Stimulated activated CD8-positive, alpha-beta memory T cell treated with anti-CD3 and anti-CD28 coated beads, Interleukin-7, amount 100 ng/mL, for 1 hour (primary cell): ENCODE results near the gene LNX2.
A peak's percentile ranks its signal among the peaks of the same experiment; 100 is the strongest.

ENCODE experiments used
- DNase-seq, 2 donors: peaks; one replicate each; pipeline ENCODE4 v3.0.0-alpha.2; 2020; ENCODE audit warnings: low read depth in 2 of 2

LNX2 gene

GRCh38 chr13:27620377-27621115 lies at the start of gene LNX2:
Gene LNX2 (minus strand): TSS chr13:27620529. CDS start chr13:27581703, 38,826 bp downstream.
- peak; percentile 94 to 96 for DNase-seq

- DNase-seq, result no peak
These were observed 47.6 kb upstream of the LNX2 start for GRCh38 chr13:27667946-27668345.

- DNase-seq, result no peak
These were observed 46.6 kb upstream of the LNX2 start for GRCh38 chr13:27666951-27667350.

GRCh38 chr13:27665761-27666160 lies 45.4 kb upstream of the LNX2 start:
- no peak for DNase-seq

DNA sequence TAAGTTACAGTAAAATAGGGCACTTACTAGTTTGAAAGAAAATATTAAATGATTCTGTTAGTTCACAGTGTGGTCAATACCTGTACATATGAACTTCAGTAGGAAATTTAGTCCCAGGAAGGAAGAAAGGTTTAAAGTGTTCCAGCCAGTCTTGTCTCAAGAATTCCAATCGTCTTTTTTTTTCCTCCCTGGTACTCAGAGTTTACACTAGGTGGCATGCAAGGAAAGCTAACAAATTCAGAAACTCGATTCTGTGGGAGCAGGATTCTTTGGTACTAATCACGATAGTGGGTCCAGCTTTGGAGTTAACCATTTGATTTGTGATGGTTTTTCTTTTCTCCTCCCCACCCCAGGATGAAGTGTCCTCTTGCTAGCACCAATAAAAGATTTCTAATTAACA lies 45.0 kb upstream of the LNX2 start:
- no peak for DNase-seq

GRCh38 chr13:27663947-27664346 lies 43.6 kb upstream of the LNX2 start:
- no peak for DNase-seq

DNA sequence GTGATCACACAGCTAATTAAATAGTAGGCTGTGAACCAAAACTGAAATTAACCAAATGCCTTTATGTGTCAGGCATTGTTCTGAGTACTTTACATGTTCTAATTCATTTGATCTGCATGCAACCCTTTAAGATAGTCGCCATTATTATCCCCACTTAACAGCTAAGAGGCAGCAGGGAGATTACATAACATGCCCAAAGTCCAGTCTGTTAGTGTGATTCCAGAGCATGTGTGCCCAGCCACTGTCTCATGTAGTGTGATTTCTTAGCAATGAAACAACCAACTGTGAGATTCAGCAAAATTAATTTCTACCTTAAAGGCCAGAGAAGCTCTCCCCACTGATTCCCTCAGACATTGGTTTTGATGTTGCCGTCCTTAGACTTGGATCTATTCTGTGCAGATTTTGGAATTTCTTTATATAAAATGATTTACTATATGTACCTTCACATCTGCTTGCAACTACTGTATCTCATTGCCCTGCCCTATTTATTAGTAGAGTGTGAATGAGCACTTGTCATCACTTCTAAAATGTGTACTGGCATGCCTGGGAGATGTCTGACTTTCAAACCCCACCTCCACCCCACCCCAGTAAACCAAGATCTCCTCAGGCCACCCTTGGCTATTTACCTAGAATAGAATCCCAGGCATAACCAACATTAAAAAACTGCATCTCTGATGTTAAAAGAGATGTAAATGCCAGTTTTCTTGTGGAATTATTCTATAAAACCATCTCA lies 42.6 kb upstream of the LNX2 start:
- DNase-seq, result no peak

DNA sequence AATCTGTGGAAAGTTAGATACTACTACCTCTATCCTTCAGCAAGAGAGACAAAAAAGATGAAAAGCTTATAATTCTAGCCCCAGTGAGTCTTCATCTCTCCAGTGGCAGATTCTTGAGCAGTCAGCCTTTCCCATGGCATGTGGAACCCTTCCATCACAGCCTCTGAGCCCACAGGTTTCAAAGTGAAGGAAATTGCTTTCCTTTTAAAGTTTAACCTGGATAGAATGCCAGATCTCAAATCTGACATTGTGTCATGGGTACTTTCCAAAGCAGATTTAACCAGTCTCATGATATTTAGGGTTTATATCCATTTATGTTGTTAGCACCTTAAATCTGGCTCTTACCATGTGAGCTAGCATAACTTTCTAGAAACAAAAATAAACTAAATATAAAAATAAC lies 40.7 kb upstream of the LNX2 start:
- DNase-seq, result no peak

DNA sequence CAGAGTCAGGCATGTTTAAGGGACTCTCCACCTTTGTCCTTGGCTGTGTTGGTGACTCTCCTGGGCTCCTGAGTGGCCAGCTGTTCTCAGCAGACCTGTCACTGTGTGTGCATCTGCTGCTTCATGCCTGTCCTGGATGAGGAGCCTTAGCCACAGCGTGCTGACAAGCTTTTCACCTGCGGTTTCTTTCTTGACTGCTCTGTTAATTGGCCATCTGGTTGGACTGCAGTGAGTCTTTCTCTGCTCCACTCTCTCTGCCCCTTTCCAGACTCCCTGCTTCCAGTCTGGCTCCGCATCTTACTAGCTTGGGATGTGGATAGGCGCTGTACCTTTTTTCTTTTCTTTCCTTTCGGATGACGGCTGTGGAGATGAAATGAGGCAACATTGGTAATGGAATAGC lies 40.2 kb upstream of the LNX2 start:
- no peak for DNase-seq

DNA sequence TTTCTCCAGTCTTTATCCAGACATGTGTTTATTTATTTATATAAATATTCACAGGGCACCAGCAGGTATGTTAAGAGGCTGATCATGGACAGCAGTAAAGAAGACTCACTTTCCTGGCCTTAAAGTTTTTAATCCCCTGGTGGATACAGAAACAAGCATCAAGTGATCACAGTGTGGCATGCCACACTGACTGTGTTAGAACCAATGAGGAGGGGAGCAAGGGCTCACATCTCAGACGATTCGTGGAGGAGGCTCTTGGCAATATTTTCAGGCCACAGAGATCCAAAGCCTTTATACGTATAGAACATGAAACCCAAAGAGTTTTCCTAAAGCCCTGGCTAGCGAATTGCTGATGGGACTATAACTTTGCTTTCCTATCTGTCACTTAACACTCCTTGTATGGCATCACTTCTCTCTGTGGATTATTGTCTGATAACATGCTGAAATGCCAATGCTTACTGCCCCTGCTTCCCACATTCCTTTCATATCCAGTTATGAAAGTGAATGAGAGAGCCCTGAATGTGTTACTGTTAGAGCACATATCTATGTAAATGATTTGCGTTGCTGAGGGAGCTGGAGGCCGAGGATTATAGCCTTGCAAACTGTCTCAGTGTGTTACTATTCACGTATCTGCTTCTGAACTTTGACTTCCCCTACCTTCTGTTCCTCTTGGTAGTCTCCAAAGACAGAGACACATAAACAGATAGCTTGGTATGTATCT lies 39.0 kb upstream of the LNX2 start:
- no peak for DNase-seq

- DNase-seq, result no peak
These were observed 38.2 kb upstream of the LNX2 start for GRCh38 chr13:27658546-27658945.

DNA sequence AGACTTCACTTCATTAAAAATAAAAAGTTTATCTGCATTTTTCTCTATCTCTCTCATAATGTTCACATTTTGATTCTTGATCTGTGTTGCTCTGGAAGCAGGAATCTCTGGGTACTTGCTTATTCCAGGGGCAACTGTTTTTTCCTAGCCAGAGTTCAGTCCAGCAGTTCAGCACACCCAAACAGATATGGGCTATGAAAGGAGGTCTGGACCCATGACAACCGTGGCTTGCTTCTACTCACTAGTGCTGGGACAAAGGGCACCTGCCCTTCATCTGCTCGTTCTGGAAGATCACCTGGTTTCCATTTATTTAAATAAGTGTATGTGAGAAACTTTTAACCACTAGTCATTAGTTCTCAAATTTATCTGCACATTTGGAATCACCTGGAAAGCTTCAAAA lies 37.4 kb upstream of the LNX2 start:
- DNase-seq, result no peak

DNA sequence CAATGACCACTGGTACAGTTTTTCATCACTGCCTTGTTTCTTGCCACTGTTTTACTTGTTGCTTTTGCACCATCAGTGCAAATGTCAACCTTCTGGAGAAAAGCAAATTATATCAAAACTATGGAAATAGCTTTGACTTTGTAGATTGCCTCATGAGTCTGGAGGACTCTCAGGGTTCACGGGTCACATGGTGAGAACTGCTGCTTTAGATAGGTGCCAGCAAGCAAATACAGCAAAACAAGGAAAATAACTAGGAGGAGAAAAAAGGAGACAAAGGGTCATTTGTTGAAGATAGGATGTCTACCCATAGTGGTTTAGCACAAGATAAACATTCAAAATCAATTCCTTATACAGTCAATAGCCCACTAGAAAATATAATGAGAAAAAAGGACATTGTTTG lies 34.5 kb upstream of the LNX2 start:
- no peak for DNase-seq

DNA sequence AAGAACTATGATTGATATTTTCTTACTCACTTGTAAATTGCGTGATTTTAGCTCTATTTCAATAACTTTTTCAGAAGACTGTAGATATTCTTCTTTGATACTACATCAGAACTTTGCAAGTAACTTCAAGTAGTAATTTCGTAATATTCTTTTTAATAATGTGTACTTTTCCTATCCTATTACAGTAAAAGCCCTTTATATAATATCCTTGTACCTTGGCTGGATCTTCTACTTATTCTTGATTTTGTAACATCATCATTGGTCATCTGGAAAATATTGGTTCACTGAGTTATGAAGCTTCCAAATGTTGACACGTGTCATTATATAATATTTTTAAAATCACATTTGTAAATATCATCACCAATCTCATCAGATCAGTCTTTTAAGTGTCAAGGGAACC lies 33.7 kb upstream of the LNX2 start:
- no peak for DNase-seq

DNA sequence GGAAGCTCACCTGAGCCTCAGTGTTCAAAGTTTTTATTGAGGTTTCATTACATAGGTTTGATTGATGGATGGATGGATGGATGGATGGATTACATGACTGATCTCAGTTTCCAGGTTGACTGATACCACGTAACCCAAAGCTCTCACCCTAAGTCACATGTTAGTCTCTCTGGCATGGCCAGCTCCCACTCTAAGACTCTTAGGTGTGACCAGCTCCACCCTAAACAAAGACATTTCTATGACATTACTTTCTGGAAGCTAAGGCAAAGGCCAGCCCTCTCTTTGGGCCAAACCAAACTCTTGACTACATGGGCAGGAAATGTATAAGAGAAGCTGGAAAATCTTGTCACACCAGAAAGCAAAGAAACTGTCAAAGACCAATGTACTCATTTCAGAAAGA lies 30.0 kb upstream of the LNX2 start:
- DNase-seq, result no peak

GRCh38 chr13:27644302-27644701 lies 24.0 kb upstream of the LNX2 start:
- DNase-seq, result no peak

- no peak for DNase-seq
These were observed 23.2 kb upstream of the LNX2 start for GRCh38 chr13:27643334-27644132.

DNA sequence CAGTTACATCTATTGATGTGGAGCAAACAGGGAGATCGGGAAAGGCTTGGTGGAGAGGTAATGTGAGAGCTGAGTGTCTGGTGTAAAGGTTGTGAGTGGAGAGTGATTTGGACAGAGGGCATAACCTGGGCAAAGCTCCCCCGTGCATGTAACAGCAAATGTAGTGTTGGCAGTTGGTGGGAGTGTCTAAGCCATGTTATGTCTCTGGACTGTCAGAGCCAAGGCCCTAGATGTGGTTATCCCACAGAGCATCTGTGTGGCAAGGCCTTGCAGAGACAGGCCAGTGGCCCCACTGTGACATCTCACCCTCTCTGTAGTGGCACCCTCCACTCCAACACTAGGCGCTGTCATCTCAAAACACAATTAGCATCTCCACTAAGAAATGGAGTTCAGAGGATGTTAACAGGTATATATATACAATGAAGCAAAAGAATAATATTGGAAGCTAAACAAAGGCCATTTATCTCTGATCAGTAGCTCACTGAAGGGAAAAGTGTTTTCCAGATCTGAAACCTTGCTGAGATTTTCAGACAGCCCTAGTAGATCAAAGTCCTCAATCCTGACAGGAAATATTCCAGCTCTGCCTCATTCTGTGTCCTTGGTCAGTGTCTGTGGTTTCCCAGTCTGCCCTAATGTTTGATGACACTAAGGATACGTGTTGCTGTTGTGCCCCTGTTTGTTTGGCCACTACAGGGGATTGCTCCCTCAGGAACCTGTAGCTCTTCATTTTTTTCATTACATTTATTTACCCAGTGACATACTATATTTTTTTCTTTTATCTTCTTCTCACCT lies 21.6 kb upstream of the LNX2 start:
- no peak for DNase-seq

GRCh38 chr13:27639186-27639585 lies 18.9 kb upstream of the LNX2 start:
- DNase-seq, result no peak

DNA sequence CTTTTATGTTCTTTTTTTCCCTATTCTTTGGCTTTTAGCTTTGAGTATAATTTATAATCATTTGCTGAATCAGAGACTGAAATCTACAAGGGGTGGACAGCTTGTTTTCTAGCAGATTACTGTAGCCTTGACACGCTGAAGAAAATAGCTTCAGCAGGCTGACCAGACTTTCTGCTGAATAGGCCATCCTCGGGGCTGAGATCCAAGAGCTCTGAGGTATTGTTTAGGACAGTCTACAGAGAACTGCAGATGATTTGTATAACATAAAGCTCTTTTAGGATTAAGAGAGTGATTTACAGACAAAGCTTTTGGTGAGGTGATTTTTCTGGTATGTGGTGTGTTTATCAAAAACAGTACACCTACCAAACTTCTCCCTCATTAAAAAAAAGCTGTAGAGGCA lies 18.2 kb upstream of the LNX2 start:
- no peak for DNase-seq

DNA sequence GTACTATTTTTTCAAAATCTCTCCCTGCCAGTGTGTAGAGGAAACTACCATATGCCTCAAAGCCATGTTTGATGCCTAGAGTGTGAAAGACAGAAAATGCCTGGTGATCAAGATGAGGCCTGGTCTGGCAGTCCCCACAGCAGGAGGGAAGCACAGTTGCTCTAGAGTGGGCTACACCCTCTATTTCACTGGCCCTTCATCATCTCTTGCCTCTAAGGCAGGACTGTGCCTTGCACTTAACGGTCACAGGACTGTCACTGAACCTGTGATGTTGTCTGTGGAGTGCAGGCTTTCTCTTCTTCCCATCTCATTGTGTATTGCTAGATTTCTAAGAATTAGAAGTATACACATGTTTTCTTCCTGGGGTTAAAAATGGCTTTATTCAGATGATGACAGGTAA lies 17.7 kb upstream of the LNX2 start:
- no peak for DNase-seq
